Prostate gland (tissue), 2 donors: Measurements from ENCODE around the gene PDZD11. TPM values are rescaled to one million over a fixed set of nuclear protein-coding genes. Genes with fewer than 3 reads are reported as not detected.

Experiments
- DNase-seq: peaks from one replicate; pipeline ENCODE4 v3.0.0-alpha.2; 2019; ENCODE audit warnings: low spot score
- H3K27ac ChIP-seq, 2 donors: fragments of 200-600 bp; sonication (generic); 2 replicates each; pipeline ENCODE4 v1.5.1; 2017 to 2019
- H3K27me3 ChIP-seq: fragments of 200-600 bp; sonication (generic); replicated peaks from 2 replicates; pipeline ENCODE4 v1.5.1; 2019; ENCODE audit not compliant: insufficient read depth
- H3K36me3 ChIP-seq, 2 donors: fragments of 200-600 bp; sonication (generic); 1 replicate in 1 of 2; 2 replicates in 1 of 2; pipeline versions ENCODE4 v1.5.1 to v1.8.1; 2017 to 2019
- H3K4me1 ChIP-seq: fragments of 200-600 bp; sonication (generic); replicated peaks from 2 replicates; pipeline ENCODE4 v1.5.1; 2019
- H3K4me3 ChIP-seq, 2 donors: fragments of 200-600 bp; sonication (generic); 2 replicates each; pipeline ENCODE4 v1.5.1; 2017 to 2019
- H3K9me3 ChIP-seq: fragments of 200-600 bp; sonication (generic); 2 replicates; pipeline ENCODE4 v1.5.1; 2017
- POLR2A ChIP-seq: fragments of 450-650 bp; IDR thresholded peaks from one replicate; pipeline ENCODE4 v1.6.1; 2016; ENCODE audit warnings: antibody characterized with exemption, mild to moderate bottlenecking
- POLR2AphosphoS5 ChIP-seq: sonication (generic); formaldehyde crosslinking; IDR thresholded peaks from one replicate; pipeline ENCODE4 v1.6.1; 2017; ENCODE audit warnings: antibody characterized with exemption
- WGBS: methylation state at CpG from one replicate; pipeline ENCODE4 v1.1.5; 2018; 5-methylcytosine and 5-hydroxymethylcytosine counted together
- intact Hi-C: fragments of 100-400 bp; cut with DNase I; formaldehyde crosslinking; loops from one replicate; pipeline ENCODE4 v1.14.2; 2022
- small RNA-seq, 2 donors: library from RNA; depleted of rRNA; stranded (forward); fragments of <200 nt; gene quantifications; one replicate each; pipeline ENCODE3, GENCODE V24; 2016
- total RNA-seq, 2 donors: library from RNA; depleted of rRNA; stranded (reverse); fragments of >200 nt; gene quantifications; one replicate each; pipeline ENCODE4 v1.1.0, GENCODE V29; 2016
- TF ChIP-seq, protein P1 (sequence below), 4 experiments: fragments of 200-600 bp in 2 of 4; fragments of 450-650 bp in 2 of 4; sonication (generic) in 2 of 4; IDR thresholded peaks; 1 replicate in 3 of 4; 2 replicates in 1 of 4; pipeline ENCODE4 v1.5.1; 2016 to 2019; ENCODE audit warnings: antibody characterized with exemption in 4 of 4, mild to moderate bottlenecking in 2 of 4, moderate library complexity in 2 of 4

Gene PDZD11
- total RNA-seq, 2 donors from 2014 or later, result 24.2 to 34.2 TPM

DNA sequence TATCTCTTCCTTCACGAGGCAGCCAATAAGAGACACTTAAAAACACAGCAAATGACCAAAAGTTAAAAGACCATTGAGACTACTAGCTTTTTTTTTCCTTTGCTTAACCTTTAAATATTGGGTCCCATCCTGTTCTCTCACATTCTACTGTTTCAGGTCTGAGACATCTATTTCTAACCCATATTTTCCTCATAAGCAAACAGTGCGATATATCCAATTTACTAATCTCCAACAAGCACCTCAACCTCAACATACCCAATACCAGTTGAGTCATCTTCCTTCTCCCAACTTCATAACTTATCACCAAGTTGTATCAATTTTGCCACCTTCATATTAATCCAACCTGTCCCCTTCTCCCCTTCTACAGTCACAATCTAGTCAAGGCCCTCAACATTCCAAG, 48.2 kb downstream of the PDZD11 start:
- Histone ChIP-seq H3K27me3 (no peaks in the 10 kb centered on the region), H3K36me3 (no peaks in the 10 kb centered on the region), H3K27ac (no peak overlapping the region), H3K4me3 (no peak overlapping the region), H3K4me1 (no peaks in the 10 kb centered on the region), H3K9me3 (no peaks in the 10 kb centered on the region)
- DNase-seq, result no peak
- TF ChIP-seq POLR2AphosphoS5 (no peak), POLR2A (no peak)
- TF ChIP-seq, protein P1, sequence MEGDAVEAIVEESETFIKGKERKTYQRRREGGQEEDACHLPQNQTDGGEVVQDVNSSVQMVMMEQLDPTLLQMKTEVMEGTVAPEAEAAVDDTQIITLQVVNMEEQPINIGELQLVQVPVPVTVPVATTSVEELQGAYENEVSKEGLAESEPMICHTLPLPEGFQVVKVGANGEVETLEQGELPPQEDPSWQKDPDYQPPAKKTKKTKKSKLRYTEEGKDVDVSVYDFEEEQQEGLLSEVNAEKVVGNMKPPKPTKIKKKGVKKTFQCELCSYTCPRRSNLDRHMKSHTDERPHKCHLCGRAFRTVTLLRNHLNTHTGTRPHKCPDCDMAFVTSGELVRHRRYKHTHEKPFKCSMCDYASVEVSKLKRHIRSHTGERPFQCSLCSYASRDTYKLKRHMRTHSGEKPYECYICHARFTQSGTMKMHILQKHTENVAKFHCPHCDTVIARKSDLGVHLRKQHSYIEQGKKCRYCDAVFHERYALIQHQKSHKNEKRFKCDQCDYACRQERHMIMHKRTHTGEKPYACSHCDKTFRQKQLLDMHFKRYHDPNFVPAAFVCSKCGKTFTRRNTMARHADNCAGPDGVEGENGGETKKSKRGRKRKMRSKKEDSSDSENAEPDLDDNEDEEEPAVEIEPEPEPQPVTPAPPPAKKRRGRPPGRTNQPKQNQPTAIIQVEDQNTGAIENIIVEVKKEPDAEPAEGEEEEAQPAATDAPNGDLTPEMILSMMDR (IDR thresholded peaks at IDR 0.05), result no peak
- intact Hi-C loops, result no loop called here
- 100% methylated on average over 2 of the region's 2 CpGs for WGBS

DNA sequence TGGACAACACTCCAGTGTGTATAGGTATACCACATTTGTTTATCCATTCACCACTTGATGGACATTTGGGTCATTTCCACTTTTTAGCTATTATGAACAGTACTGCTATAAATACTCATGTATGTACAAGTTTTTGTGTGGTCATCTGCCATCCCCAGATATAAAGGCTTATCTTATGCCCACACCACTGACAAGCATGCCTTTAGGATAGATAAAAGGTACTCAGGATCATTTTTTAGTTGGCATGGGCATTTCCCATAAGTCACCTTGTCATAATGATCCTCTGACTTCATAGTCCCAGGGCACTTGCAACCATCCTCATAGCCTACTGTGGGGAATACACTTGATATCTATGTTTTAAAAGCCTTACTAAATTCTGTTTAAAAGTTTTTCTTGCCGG, 49.0 kb downstream of the PDZD11 start:
- no peak for DNase-seq
- WGBS, result 100% methylated on average over 1 of the region's 1 CpG
- Histone ChIP-seq H3K4me3 (no peak overlapping the region), H3K27me3 (no peaks in the 10 kb centered on the region), H3K27ac (no peak overlapping the region), H3K36me3 (no peaks in the 10 kb centered on the region), H3K4me1 (no peaks in the 10 kb centered on the region), H3K9me3 (no peaks in the 10 kb centered on the region)
- TF ChIP-seq POLR2A (no peak), POLR2AphosphoS5 (no peak)
- TF ChIP-seq, protein P1 (IDR thresholded peaks at IDR 0.05), result no peak
- intact Hi-C loops, result no loop called here

Small RNAs within 50 kb of the gene (small RNA-seq; reads per million reads assigned to genes)
- gene RNA5SP507, result 0 to 0.20 reads per million in 2 donors

Other genes starting within 250 kb of the PDZD11 start
- gene AWAT2, start 240.0 kb downstream of the PDZD11 start, total RNA-seq, result not detected
- 1 to 10 TPM in 1 of 2 donors, not detected in 1; 1.1 TPM for gene OTUD6A, start 227.5 kb downstream of the PDZD11 start, total RNA-seq
- 10 to 100 TPM; 54.9 to 62.6 TPM for gene IGBP1, start 156.5 kb downstream of the PDZD11 start, total RNA-seq
- not detected for gene DGAT2L6, start 112.4 kb downstream of the PDZD11 start, total RNA-seq
- gene AWAT1, start 55.3 kb downstream of the PDZD11 start, total RNA-seq, result not detected
- 1 to 10 TPM in 1 of 2 donors, not detected in 1; 1.1 TPM for gene P2RY4, start 29.7 kb downstream of the PDZD11 start, total RNA-seq
- not detected for gene ARR3, start 21.6 kb downstream of the PDZD11 start, total RNA-seq
- gene RAB41, start 7.8 kb downstream of the PDZD11 start, total RNA-seq, result 1 to 10 TPM in 1 of 2 donors, not detected in 1; 1.3 TPM
- gene KIF4A, start 177 bp upstream of the PDZD11 start, total RNA-seq, result 1 to 10 TPM in 1 of 2 donors, under 1 TPM in 1; 0.73 to 1.3 TPM
- gene GDPD2, start 133.4 kb upstream of the PDZD11 start, total RNA-seq, result not detected
- gene DLG3, start 154.9 kb upstream of the PDZD11 start, total RNA-seq, result 10 to 100 TPM; 11.9 to 29.1 TPM